Measurements from ENCODE around the gene MBLAC1. TPM values are rescaled to one million over a fixed set of nuclear protein-coding genes. Genes with fewer than 3 reads are reported as not detected.

MBLAC1 gene
- total RNA-seq, 2 experiments from 2014 or later = 5.6 to 7.5 TPM

DNA sequence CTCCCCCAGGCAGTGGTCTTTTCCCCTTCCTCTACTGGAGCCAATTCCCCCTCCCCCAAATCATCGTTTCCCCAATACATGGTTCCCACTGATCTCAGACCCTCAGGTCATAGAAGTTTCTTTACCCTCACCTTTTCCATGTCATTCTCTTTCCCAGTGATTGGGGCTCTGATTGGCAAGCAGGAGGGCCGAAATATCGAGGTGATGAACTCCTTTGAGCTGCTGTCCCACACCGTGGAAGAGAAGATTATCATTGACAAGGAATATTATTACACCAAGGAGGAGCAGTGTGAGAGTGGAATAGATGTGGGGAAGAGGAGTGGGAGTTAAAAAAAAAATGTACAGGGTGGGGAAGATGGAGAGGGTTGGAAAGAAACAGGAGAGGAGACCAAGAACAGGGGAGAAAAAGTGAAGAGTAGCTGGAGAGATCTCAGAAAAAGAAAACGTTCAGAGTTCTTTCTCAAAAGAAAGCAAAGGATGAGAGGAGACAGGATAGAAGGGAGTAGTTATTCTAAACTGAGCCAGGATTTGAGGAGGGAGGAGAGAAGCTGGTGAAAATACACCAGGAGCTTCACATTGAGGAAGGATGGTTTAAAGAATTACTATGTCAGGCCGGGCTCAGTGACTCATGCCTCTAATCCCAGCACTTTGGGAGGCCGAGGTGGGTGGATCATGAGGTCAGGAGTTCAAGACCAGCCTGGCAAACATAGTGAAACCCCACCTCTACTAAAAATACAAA is 37.1 kb upstream of the MBLAC1 start:
- peak overlapping the region; percentile 88 for H3K27ac Mint-ChIP-seq
- CTCF ChIA-PET = interaction anchor here (0.7 to 4.7 kb wide), 5 partner anchors 9 to 73 kb away, joined by 4 to 20 read pairs (median 4); partner anchors contain the start of genes AP4M1 and MCM7
- ATAC-seq (no peak), DNase-seq (no peak)
- H3K9me3 Mint-ChIP-seq (ENCODE audit: low read depth) = no peaks in the 10 kb centered on the region
- H3K36me3 Mint-ChIP-seq = peaks cover 37% of the 10 kb centered on the region
- no peaks in the 10 kb centered on the region for H3K27me3 Mint-ChIP-seq
- H3K4me1 Mint-ChIP-seq = peaks cover 48% of the 10 kb centered on the region
- H3K4me3 Mint-ChIP-seq = peak overlapping the region; percentile 86

DNA sequence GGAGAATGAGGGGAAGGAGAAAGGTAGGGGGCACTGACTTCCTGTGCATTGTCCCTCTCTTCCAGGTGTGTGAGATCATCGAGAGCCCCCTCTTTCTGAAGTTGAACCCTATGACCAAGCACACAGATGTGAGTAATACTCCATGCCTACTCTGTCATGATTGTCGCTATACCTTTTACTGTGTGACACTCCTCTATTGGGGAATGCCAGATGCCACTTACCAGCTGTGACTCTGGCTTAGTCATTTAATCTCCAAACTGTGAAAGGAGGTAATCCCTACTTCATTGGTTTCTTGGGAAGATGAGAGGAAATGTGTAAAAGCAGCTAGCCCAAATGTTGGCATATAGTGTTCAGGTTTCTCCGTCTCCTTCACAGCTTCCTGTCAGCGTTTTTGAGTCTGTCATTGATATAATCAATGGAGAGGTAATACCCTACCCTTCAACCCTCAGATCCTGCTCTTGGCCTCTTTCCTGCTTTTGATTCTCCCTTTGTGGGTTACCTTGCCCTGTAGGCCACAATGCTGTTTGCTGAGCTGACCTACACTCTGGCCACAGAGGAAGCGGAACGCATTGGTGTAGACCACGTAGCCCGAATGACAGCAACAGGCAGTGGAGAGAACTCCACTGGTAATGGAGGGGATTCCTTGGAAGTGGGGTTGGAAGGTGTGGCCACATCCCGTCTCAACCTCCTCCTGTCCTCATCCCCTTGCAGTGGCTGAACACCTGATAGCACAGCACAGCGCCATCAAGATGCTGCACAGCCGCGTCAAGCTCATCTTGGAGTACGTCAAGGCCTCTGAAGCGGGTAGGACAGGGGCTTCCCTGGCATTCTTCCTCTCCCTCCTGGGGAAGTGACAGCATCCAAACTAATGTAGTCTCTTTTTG is 36.0 kb upstream of the MBLAC1 start:
- ATAC-seq = no peak
- H3K27ac Mint-ChIP-seq = peak overlapping the region; percentile 42
- H3K27me3 Mint-ChIP-seq = no peaks in the 10 kb centered on the region
- H3K36me3 Mint-ChIP-seq = peaks cover 46% of the 10 kb centered on the region
- H3K4me3 Mint-ChIP-seq = peak overlapping the region; percentile 3
- no peak for DNase-seq
- CTCF ChIA-PET = interaction anchor here (0.7 to 4.7 kb wide), 5 partner anchors 8 to 41 kb away, joined by 3 to 20 read pairs (median 4); partner anchors contain the start of genes AP4M1 and MCM7
- H3K4me1 Mint-ChIP-seq = peaks cover 51% of the 10 kb centered on the region
- no peaks in the 10 kb centered on the region for H3K9me3 Mint-ChIP-seq (ENCODE audit: low read depth)

DNA sequence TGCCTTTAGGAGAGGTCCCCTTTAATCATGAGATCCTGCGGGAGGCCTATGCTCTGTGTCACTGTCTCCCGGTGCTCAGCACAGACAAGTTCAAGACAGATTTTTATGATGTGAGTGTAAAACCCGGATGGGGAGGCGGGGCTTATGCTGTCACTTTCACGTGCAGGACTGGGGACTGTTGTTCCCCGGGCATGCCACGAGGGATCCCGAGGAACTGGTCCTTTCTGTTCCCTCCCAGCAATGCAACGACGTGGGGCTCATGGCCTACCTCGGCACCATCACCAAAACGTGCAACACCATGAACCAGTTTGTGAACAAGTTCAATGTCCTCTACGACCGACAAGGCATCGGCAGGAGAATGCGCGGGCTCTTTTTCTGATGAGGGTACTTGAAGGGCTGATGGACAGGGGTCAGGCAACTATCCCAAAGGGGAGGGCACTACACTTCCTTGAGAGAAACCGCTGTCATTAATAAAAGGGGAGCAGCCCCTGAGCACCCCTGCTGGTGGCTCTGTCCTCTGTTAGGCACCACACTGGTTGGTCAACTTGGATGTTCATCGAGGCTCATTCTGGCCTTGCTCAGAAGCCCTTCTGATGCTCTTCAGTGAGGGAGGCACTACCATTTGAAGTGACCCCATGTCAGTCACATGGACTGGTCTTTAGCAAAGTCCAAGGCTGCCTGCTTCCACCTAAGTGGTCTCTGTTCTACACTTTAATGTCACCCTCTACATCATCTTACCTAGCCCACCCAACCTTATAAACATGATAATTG is 35.2 kb upstream of the MBLAC1 start:
- H3K36me3 Mint-ChIP-seq = peaks cover 55% of the 10 kb centered on the region
- DNase-seq = no peak
- H3K9me3 Mint-ChIP-seq (ENCODE audit: low read depth) = no peaks in the 10 kb centered on the region
- CTCF ChIA-PET = interaction anchor here (1.4 to 4.7 kb wide), 2 partner anchors 10 to 40 kb away, joined by 4 to 20 read pairs; partner anchors contain the start of genes AP4M1 and MCM7
- H3K27me3 Mint-ChIP-seq = no peaks in the 10 kb centered on the region
- no peak overlapping the region for H3K4me3 Mint-ChIP-seq
- no peak overlapping the region for H3K27ac Mint-ChIP-seq
- H3K4me1 Mint-ChIP-seq = peaks cover 53% of the 10 kb centered on the region
- ATAC-seq = no peak

DNA sequence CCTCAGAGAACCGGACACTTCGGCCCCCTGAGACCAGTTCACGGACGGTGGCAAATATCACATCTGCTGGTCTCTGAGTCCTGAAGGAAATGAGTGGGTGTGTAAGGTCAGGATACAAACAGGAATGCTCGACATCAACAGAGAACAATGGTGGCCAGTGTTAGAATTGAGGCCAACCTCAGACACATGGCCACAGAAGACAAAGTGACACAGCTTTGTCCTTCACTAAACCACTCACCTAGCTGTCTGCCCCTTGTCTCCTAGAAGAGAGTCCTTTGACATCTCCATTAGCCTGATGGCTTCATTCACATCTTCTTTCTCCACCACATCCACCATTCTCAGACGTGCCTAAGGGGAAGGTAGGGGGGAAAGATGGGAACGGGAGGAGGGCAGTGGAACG is 33.7 kb upstream of the MBLAC1 start:
- CTCF ChIA-PET = interaction anchor here (1.0 kb wide), 1 partner anchor 10 kb away, joined by 4 read pairs; no protein-coding TSS in a partner anchor
- H3K4me1 Mint-ChIP-seq = peaks cover 58% of the 10 kb centered on the region
- peaks cover 66% of the 10 kb centered on the region for H3K36me3 Mint-ChIP-seq
- H3K9me3 Mint-ChIP-seq (ENCODE audit: low read depth) = no peaks in the 10 kb centered on the region
- H3K4me3 Mint-ChIP-seq = no peak overlapping the region
- H3K27ac Mint-ChIP-seq = no peak overlapping the region
- no peaks in the 10 kb centered on the region for H3K27me3 Mint-ChIP-seq
- ATAC-seq (no peak), DNase-seq (no peak)

DNA sequence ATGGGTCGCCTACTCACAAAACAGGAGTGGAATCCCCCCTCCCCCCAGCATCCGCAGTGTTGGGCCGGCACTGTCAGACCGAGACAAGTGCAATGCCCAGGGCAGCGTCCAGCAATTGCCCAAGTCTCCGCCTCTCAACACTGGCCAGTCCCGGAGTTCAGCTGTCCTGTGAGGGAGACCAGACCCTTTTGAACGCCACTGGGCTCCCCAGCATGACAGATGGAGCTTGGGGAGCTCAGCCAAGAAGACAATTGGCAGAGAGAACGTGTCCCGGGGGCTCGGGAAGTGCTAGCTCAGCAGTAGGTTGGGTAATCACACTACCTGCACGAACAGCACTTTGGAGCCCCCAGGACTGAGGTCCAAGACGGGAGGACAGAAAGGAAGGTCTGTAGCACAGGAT is 33.3 kb upstream of the MBLAC1 start:
- no peak overlapping the region for H3K4me3 Mint-ChIP-seq
- no peak overlapping the region for H3K27ac Mint-ChIP-seq
- no peaks in the 10 kb centered on the region for H3K27me3 Mint-ChIP-seq
- CTCF ChIA-PET = no interaction called here
- ATAC-seq (no peak), DNase-seq (no peak)
- peaks cover 58% of the 10 kb centered on the region for H3K4me1 Mint-ChIP-seq
- H3K36me3 Mint-ChIP-seq = peaks cover 70% of the 10 kb centered on the region
- no peaks in the 10 kb centered on the region for H3K9me3 Mint-ChIP-seq (ENCODE audit: low read depth)

DNA sequence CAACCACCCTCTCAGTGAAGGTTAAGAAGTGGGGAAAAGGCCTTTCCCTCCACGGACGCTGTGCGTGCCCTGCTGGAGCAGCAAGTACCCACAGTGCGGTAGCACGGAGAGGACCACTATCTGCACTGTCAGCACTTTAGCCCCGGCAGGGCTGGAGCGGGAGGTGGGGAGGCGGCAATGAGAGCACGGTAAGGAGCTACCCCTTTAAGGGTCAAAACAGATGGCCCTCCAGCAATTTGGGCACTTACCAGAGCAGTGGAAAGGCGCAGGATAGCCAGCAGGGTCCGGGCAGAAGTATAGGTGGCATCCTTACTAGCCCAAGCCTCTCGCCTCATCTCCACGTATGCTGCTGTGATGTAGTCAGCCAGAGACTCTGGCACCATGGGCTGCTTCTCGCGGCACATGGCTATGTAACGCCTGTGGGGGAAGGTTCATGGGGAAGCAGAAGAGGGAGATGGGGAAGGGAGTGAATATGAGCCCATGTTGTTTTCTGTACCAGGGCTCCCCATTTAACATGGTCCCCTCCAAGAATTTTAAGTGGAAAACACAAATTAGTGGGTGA is 32.8 kb upstream of the MBLAC1 start:
- Mint-ChIP-seq H3K9me3 (ENCODE audit: low read depth) (no peaks in the 10 kb centered on the region), H3K36me3 (peaks cover 75% of the 10 kb centered on the region), H3K27me3 (no peaks in the 10 kb centered on the region), H3K27ac (peak overlapping the region; percentile 17), H3K4me1 (peaks cover 63% of the 10 kb centered on the region), H3K4me3 (no peak overlapping the region)
- DNase-seq (no peak), ATAC-seq (no peak)
- CTCF ChIA-PET = no interaction called here

DNA sequence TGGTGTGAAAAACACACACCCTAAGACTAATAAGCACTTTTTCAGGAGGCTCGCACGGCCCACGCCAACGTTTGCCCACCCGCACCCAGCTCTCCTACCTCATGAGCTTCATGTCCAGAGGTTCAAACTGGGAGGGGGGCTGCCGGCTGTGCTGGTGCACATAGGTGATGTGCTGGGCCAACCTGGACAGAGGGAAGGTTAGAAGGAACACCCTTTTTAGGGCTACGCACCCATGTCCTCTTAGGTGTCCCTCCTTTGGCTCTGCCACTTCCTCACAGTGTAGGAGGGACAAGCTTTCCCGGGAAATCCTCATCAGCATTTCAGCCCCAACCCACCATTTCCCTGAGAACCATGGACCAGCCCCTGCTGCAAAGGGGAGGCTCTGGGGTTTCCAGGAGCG is 31.5 kb upstream of the MBLAC1 start:
- DNase-seq (no peak), ATAC-seq (no peak)
- CTCF ChIA-PET = interaction anchor here (0.8 to 1.0 kb wide), 2 partner anchors 12 to 36 kb away, joined by 3 to 5 read pairs; no protein-coding TSS in a partner anchor
- Mint-ChIP-seq H3K9me3 (ENCODE audit: low read depth) (no peaks in the 10 kb centered on the region), H3K36me3 (peaks cover 85% of the 10 kb centered on the region), H3K4me1 (peaks cover 65% of the 10 kb centered on the region), H3K4me3 (no peak overlapping the region), H3K27ac (no peak overlapping the region), H3K27me3 (no peaks in the 10 kb centered on the region)

DNA sequence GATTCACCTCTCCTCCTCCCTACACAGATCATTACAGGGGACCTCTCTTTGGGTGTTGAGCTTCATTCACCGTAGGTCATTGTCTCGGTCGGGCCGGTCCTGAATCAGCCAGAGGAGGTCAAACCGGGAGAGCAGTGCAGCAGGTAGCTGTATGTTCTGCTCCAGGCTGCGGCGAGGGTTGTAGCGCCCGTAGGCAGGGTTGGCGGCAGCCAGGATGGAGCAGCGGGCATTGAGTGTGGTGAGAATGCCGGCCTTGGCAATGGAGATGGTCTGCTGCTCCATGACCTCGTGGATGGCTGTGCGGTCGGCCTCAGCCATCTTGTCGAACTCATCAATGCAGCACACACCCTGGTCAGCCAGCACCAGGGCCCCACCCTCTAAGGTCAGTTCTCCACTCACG is 31.1 kb upstream of the MBLAC1 start:
- peaks cover 88% of the 10 kb centered on the region for H3K36me3 Mint-ChIP-seq
- H3K4me1 Mint-ChIP-seq = peaks cover 62% of the 10 kb centered on the region
- no peaks in the 10 kb centered on the region for H3K27me3 Mint-ChIP-seq
- H3K9me3 Mint-ChIP-seq (ENCODE audit: low read depth) = no peaks in the 10 kb centered on the region
- H3K27ac Mint-ChIP-seq = no peak overlapping the region
- CTCF ChIA-PET = interaction anchor here (0.8 to 1.0 kb wide), 2 partner anchors 13 to 35 kb away, joined by 3 to 5 read pairs; no protein-coding TSS in a partner anchor
- ATAC-seq (no peak), DNase-seq (no peak)
- H3K4me3 Mint-ChIP-seq = no peak overlapping the region

DNA sequence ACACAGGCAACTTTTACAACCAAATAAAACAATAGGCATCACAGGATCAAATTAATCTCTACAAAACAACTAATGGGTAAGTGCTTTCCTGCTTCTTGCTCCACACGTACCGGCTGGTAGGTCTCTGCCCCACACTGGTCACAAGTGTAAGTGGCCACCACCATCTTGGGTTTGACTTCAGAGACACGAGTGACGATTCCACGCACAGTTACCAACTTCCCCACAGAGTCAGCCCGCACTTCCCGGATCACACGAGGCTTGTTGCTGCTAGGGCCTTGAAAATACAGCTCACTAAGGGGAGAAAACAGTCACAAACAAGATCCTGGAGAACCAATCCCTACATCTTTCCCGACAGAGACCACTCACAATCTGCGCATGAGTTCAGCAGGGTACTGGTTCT is 27.9 kb upstream of the MBLAC1 start:
- H3K9me3 Mint-ChIP-seq (ENCODE audit: low read depth) = no peaks in the 10 kb centered on the region
- DNase-seq = no peak
- H3K27me3 Mint-ChIP-seq = no peaks in the 10 kb centered on the region
- no peak for ATAC-seq
- peak overlapping the region; percentile 26 for H3K27ac Mint-ChIP-seq
- peak overlapping the region; percentile 90 for H3K4me3 Mint-ChIP-seq
- H3K36me3 Mint-ChIP-seq = peaks cover 61% of the 10 kb centered on the region
- H3K4me1 Mint-ChIP-seq = peaks cover 48% of the 10 kb centered on the region
- CTCF ChIA-PET = interaction anchor here (0.8 to 3.0 kb wide), 3 partner anchors 9 to 79 kb away, joined by 3 to 14 read pairs (median 4); partner anchors contain the start of gene STAG3

DNA sequence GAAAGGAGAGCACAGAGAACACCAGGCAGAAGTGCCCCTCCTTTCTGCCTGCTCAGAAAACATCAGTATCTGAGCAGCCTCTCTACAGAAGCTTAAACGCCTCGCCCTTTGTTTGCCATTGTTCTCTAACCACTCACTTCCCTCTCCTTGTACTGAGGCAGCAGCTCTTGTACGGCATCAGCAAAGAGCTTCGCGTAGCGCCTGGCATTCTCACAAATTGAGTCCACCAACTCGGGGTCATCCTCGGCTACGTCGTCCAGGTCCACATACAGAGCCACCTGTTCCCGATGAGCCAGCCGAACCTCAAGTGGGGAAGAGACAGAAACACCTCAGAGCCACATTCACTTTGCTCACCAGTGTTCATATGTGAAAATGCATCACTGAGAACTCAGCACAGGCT is 27.3 kb upstream of the MBLAC1 start:
- Mint-ChIP-seq H3K4me1 (peaks cover 48% of the 10 kb centered on the region), H3K27ac (no peak overlapping the region), H3K4me3 (peak overlapping the region; percentile 90), H3K9me3 (ENCODE audit: low read depth) (no peaks in the 10 kb centered on the region), H3K36me3 (peaks cover 58% of the 10 kb centered on the region), H3K27me3 (no peaks in the 10 kb centered on the region)
- DNase-seq = no peak
- ATAC-seq = no peak
- CTCF ChIA-PET = interaction anchor here (0.8 to 3.0 kb wide), 3 partner anchors 9 to 78 kb away, joined by 3 to 14 read pairs (median 4); partner anchors contain the start of gene STAG3

DNA sequence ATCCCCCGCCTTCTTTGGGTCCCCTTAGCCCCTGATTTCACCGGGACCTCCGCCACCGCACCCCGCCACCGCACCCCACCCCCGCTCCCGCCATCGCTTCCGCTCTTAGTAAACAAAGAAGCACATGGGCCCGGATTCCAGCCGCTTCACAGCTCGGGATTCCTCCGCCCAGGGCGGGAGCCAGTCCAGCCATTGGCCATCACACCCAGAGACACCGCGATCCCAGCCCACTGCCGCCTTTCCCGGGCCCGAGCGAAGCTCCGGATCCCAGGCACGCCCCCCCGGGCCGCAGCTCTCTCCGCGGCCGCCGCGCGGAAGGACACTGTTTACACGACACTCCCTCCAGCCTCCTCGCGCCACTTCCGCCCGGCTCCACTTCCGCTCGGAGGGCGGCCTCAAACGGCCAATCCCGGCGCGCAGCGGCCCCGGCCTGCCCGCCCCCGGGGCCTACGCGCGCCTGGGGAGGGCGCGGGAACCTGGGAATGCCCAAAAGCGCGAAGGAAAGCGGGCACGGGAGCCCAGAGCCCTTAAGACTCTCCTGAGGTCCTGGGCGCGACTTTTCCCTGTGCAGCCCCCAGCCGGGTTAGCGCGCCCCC is 26.2 kb upstream of the MBLAC1 start:
- Mint-ChIP-seq H3K4me1 (peaks cover 48% of the 10 kb centered on the region), H3K27ac (peak overlapping the region; percentile 93), H3K4me3 (peak overlapping the region; percentile 90), H3K27me3 (no peaks in the 10 kb centered on the region), H3K9me3 (ENCODE audit: low read depth) (no peaks in the 10 kb centered on the region), H3K36me3 (peaks cover 50% of the 10 kb centered on the region)
- ATAC-seq = peak; percentile 79
- CTCF ChIA-PET = interaction anchor here (0.9 to 6.8 kb wide), 7 partner anchors 11 to 186 kb away, joined by 3 to 60 read pairs (median 7); partner anchors contain the start of genes COPS6, MBLAC1 and ZSCAN21
- peak; percentile 92 for DNase-seq

Measured in activated CD8-positive, alpha-beta memory T cell treated with anti-CD3 and anti-CD28 coated beads, Interleukin-2, amount 10 ng/mL, durations not matched to agents 7 days and 5 days (primary cell).